GM10248 (cell line): ENCODE measurements around the gene ROBO1.

Source experiments
- CTCF ChIA-PET: fragments of 300-600 bp; sonication (Branson Sonifier 250); formaldehyde crosslinking; extraction: SDS; loops from one replicate; lab custom pipeline; 2021; ENCODE audit warnings: antibody characterized with exemption; lab: Yijun Ruan, JAX
- POLR2A ChIA-PET: fragments of 350-650 bp; sonication (Branson Sonifier 250); formaldehyde crosslinking; extraction: SDS; loops from one replicate; lab custom pipeline; 2020; ENCODE audit warnings: antibody characterized with exemption; lab: Yijun Ruan, JAX
- DNase-seq: peaks from one replicate; pipeline ENCODE4 v3.0.0; 2012; ENCODE audit errors: extremely low spot score
- TF ChIP-seq, protein P1 (sequence below): IDR thresholded peaks from 2 replicates; pipeline ENCODE4 v1.5.1; 2012; ENCODE audit warnings: mild to moderate bottlenecking, low read depth; ENCODE audit errors: extremely low read depth, missing control alignments, control extremely low read depth

The ROBO1 gene

GRCh38 chr3:78870484-78870883 is 897.3 kb downstream of the ROBO1 start:
- no peak for DNase-seq
- CTCF ChIA-PET = no interaction called here
- POLR2A ChIA-PET = no interaction called here

GRCh38 chr3:78868570-78868969 is 899.2 kb downstream of the ROBO1 start:
- POLR2A ChIA-PET = no interaction called here
- CTCF ChIA-PET = no interaction called here
- no peak for DNase-seq
- TF ChIP-seq, protein P1, sequence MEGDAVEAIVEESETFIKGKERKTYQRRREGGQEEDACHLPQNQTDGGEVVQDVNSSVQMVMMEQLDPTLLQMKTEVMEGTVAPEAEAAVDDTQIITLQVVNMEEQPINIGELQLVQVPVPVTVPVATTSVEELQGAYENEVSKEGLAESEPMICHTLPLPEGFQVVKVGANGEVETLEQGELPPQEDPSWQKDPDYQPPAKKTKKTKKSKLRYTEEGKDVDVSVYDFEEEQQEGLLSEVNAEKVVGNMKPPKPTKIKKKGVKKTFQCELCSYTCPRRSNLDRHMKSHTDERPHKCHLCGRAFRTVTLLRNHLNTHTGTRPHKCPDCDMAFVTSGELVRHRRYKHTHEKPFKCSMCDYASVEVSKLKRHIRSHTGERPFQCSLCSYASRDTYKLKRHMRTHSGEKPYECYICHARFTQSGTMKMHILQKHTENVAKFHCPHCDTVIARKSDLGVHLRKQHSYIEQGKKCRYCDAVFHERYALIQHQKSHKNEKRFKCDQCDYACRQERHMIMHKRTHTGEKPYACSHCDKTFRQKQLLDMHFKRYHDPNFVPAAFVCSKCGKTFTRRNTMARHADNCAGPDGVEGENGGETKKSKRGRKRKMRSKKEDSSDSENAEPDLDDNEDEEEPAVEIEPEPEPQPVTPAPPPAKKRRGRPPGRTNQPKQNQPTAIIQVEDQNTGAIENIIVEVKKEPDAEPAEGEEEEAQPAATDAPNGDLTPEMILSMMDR = no peak

More at GRCh38 chr3:78870484-78870883, 897.3 kb downstream of the ROBO1 start:
- TF ChIP-seq, protein P1 = no peak

DNA sequence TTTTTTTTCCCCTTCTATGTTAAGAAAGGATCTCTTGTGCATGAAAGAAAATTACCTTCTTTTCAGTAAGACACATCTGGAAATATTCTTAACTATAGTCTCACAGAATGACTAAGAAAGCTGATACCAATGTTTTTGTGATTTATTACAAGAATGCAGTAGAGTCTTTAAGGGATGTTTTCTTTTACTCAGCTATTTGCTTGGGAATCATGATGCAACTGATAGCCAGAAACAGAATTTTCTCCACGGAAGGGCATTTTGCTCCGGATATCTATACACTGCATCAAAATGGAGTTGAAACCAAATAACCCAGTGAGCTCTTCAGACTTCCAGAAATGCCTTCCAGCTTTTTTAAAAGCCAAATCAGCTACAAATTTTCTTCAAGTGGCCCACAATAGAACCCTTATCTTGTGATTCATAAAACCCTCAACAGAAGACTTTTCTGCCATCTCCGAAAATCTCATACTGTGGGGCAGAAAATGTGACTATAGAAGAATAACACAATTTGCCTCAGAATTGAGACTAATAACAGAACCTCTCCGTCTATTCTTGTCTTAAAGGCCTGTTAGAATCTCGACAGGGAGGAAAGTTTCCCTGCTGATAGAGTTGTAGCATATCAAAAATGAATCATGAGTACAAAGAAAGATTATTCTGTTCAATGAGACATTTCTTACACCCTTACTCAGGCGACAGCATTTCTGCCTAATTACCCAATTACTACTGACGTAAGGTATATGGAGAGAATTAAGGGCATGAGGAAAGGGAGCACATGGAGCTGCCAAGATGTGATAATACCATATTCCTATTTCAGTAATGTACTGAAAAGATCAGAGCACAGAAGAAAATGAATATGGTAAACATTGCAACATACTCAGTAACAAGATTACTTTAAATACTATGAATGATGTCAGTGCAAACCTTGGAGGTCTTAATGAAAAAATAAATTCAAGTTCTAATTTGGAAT is 900.1 kb downstream of the ROBO1 start:
- POLR2A ChIA-PET = no interaction called here
- CTCF ChIA-PET = no interaction called here
- TF ChIP-seq, protein P1 = no peak
- DNase-seq = no peak

GRCh38 chr3:78863306-78864203 is 904.2 kb downstream of the ROBO1 start:
- TF ChIP-seq, protein P1 = no peak
- POLR2A ChIA-PET = no interaction called here
- CTCF ChIA-PET = no interaction called here

DNA sequence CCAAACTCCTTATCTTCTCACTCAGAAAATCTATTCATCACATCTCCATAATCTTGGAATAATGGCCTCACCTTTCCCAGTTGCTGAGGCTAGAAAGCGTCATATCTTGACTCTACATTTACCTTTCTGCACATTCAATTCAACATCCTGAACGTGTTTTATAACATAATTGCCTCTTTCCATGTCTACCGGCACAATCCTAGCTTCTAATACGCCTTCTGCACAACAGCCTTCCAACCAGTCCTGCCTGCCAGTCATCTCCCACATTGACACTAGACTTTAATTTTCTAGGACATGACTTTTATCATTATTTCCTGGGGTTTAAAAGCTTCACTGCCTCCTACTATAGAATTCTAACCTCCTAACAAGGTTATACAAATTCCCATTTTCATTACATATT is 906.6 kb downstream of the ROBO1 start:
- ChIA-PET POLR2A (no interaction called here), CTCF (no interaction called here)
- DNase-seq = no peak
- TF ChIP-seq, protein P1 = no peak

More at GRCh38 chr3:78863306-78864203, 904.2 kb downstream of the ROBO1 start:
- DNase-seq = no peak

DNA sequence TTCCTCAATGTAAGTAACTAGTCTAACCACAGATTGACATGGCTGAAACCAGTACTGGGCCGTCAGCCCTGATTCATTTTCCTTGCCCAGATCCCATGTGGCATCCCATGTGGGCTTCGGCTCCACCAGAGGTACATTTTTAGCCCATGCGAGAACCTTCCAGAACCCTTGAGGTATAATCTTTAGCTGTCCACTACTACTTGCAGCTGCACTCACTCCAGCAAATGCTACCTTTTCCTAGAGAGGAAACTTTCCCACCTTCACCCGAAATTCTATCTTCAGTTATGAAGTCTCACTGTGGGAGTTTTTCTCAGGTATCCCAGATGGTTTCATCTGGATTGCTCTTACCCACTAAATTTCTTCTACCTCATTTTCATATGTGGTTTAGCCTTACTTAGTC is 907.2 kb downstream of the ROBO1 start:
- ChIA-PET POLR2A (no interaction called here), CTCF (no interaction called here)
- TF ChIP-seq, protein P1 = no peak
- no peak for DNase-seq
